ENCODE data around the gene EPS8.
"Not testable (repeated sequence)": the region's sequence is repeated elsewhere in the genome, so short reads cannot be mapped to it uniquely, and the experiment has no call there.

Gene EPS8

DNA sequence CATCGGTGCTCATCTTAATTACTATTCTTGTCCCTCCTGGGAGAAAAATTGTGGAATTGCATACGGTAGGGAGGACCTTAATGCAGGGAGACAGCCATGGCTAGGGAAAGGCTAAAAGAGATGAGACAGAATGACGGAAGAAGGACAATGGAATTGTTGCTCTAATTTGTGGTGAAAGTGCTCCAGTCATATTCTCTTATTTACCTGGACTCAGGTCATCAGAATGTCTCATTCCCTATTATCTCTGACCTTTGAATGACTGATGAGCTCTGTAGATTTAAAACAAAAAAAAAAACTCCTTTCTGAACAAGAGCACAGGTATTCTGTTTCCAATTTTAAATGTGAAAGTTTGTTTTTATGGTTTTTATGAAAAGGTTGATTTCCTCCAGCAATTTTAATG is 8.6 kb upstream of the EPS8 start:
- no peak for DNase-seq (ENCODE audit: low read depth in 3 of 3)

DNA sequence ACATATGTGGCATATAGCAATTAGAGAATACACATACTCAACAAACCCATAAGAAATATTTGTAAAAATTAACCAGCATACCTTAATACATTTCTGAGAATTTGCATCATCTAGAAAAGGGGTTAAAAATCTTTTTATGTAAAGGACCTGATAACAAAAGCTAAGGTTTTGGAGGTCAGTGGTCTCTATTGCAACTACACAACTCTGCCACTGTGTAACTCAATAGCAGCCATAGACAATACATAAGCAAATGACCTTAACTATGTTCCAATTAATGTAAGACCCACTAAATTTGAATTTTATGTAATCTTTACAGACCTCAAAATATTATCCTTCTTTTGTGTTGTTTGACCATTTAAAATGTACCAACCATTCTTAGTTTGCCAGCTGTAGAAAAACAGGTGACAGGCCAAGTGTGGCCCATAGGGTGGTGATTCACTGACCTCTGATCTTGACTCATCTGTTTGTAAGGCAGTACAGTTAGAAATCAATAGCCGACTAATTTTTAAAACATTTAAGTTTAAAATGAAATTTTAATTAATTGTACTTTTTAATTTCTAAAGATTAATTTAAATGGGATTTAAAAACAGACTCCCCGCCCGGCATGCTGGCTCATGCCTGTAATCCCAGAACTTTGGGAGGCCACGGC is 7.4 kb upstream of the EPS8 start:
- no peak for DNase-seq (ENCODE audit: low read depth in 3 of 3)

DNA sequence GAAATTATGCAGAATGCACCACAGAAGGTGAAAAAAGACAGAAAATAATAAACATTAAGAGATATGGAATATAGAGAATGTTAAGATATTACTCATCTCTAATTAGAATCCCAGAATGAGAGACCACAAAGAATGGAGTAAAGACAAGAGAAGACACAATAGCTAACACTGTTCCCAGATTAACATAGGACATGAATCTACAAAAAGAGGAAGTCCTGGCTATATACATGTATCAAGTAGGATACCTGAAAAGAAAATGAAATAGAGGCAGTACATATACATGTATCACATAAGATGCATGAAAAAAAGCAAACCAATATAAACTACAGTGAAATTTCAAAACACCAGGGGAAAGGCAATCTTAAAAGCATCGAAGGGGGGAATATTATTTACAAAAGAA is 5.6 kb upstream of the EPS8 start:
- DNase-seq (ENCODE audit: low read depth in 3 of 3), result no peak

DNA sequence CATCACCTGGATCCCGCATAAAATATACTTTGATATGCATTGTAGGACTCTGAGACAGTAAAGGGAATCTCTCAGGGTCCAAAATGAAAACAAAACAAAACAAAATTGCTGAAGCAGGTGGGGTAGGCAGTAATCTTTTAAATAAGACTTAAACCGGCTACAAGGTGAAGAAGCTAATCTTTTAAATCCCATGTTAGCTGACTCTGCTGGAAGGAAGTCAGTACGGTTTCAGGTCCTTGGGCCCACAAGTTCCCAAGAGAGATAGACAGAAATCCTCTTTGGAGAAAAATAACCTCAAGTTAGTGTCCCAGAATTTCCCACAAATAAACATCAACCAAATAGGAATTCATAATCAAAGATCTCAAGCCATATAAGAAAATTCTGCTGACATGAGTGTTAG is 5.0 kb upstream of the EPS8 start:
- no peak for DNase-seq (ENCODE audit: low read depth in 3 of 3)

DNA sequence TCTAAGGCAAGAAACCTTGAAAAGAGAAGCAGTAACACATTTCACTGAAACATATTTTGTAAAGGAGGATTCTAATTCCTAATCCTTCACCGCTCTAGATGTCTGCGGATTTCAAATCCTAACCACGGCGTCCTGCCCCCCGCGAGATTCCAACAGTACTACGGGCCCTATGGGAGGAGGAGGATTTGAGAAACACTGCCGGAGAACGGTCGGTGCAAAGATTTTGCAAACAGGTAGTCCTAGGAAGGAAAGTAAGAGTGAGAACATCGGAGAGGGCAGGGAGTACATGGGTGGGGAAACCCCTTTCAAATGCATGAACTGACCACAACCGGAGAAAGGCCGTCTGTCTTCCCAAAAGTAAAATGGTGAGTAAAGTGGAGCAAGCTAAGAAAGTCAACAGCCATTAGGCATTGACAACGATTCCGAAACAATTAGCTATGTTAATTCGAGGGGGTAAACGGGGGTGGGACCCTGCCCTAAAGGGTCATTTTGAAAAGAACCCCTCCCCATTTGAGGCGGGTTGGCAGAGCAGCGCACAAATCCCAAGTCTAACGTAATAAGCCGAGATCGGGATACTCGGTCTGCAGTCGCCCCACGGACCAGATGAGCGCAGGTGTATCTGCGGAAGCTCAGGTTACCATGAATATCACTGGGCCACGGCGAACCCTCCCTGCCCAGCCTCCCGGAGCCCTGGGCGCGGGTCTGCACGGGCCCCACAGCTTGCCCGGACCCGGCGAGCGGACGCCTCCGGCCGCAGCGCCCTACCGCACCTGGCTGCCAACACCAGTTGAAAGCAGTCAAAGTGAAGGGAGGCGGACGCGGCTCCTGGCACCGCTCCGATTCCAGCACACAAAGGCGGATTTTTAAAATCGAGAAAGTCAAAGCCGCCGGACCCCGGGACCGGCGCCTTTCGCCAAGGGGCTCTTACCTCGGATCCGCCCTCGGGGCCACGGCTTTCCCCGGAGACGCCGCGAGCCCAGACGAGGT is 662 bp downstream of the EPS8 start:
- peak in 1 of 3 experiments; percentile 11 for DNase-seq (ENCODE audit: low read depth in 3 of 3)

DNA sequence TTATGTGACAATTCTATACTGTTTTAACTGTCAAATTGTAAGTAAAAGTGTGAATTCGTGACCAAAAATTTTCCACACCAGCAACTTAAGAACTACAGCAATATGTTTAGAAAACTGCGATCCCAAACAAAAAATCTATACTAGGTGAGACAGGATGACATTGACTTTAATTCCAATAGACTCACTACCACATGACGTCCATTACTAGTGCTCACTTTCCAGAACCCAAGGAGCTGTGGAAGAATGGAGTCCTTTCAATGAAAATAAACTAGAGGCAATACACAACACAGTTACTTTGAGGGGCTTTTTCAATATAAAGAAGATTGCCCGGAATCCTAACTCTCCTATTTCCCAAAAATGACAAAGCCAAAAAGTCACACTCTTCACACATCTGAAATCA is 1.4 kb downstream of the EPS8 start:
- DNase-seq (ENCODE audit: low read depth in 3 of 3), result no peak

DNA sequence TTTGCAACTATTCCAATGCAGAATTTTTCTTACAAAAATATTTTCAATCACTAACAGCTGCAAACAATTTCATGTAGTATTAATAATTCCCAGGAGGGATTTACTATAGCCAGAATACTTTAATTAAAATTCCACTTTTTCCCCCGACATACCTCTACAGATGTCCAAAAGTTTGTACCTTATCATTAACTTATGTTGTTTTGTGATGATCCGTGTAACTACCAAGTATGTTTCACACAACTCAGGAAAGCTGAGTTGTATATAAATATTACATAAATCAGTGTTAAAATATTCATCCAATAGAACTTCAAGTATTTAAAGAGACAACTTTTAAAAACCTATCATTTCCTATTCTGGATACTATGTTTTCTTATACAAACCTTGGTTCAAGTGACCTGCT is 2.4 kb downstream of the EPS8 start:
- no peak for DNase-seq (ENCODE audit: low read depth in 3 of 3)

DNA sequence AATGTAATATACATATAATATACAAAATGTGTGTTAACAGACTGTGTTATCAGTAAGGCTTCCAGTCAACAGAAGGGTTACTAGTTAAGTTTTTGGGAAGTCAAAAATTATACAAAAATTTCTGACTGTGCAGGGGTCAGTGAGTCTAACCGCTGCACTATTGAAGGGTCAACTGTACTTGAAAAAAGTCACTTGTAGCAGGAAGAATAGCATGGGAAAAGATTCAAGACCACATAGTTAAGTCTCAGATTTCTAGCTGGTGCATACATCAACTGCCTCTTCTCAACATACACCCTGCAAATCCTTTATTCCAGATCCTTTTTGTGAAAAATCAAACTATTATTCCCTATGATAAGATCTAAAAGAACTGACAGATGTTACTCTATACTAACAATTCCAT is 5.9 kb downstream of the EPS8 start:
- no peak for DNase-seq (ENCODE audit: low read depth in 3 of 3)

DNA sequence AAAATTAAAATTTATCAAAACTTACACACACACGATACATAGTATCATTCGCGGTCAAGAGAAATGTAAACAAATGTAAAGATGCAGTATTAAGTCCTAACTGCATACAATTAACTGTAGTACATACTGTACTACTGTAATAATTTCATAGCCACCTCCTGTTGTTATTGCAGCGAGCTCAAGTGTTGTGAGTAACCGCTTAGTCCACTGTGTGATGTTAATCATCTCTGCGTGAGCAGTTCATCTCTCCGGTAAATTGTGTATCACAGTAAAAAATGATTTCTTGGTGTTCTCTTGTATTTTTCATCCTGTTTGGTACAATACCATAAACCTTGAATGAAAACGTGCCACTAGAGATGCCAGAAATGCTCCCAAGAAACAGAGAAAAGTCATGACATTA is 6.5 kb downstream of the EPS8 start:
- no peak for DNase-seq (ENCODE audit: low read depth in 3 of 3)

DNA sequence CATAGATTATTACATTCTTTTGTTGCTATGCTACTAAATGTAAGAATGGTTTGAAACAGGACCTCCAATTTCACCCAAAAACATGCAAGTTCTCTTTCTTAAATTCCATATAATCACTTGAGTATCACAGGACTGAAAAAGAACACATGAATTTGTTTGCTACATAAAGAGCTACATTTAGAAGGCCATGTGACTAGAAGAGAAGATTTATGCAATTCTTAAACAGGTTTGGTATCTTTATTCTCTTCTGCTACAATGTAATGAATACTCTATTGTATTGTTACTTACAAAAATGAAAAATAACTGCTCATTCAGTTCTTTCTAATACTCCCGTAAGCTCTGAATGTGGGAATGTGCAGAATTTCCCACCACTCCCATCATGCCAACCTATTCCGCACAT is 9.3 kb downstream of the EPS8 start:
- DNase-seq (ENCODE audit: low read depth in 3 of 3), result no peak

DNA sequence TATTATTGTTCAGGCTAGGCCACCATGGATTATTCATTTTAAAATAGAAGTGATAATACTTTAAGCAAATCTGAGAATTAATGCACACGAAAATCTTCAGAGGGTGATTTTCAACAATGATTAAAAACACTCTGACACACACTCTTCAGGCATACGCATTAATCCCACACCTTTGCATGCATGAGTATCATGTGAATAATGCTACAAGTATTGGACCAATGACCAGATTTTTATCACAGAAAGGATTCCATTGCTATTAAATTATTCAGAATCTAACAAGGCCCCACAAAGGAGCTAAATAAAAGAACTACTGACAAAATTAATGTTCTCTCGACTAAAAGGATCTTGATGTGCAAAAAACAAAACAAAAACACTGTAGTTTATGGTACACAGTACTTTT is 11.1 kb downstream of the EPS8 start:
- no peak for DNase-seq (ENCODE audit: low read depth in 3 of 3)

DNA sequence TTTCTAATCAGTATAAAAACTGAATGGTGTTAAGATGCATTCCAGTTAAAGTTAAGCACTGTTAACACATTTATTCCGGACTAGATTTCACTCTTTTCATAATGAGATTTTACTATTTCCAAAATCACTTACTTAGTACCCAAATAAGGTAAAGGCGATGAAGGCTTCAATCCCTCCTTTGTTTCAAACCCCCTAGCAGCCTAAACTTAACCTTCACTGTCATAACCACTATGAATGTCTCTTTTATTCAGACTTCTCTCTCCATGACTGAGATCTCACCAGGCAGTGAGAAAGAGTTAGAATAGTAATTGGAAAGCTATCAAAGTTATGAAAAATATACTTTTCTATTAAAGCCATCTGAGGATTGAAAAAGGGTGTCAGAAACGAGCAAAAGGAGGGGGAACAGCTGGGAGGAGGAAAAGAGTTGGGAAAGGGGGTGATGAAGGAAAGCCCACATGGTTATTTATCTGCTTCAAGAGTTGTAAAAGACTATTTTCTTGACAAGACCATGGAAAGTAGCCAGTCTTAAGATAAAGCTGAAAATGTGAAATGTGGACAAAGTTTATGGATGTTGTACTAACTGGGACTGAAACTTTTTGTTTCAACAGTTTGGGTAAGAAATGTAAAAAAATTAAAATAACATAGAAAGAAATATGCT is 11.7 kb downstream of the EPS8 start:
- DNase-seq (ENCODE audit: low read depth in 3 of 3), result no peak

DNA sequence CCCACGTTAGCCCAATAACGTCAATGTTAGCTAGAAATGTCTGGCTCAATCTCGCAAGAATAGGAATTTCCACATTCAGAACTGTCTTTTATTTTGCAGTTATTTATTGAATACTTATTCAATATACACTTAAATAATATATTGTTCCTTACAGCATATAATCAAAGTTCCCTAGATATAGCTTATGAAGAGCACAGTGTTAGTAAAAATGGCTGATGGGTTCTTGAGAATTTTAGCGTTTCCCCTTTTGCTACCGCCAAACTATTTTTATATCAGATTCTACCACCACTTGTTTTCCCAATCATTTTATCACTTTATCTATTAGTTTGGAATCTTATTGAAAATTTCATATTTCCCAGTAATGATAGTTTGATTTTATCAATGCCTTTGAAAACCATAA is 12.7 kb downstream of the EPS8 start:
- no peak for DNase-seq (ENCODE audit: low read depth in 3 of 3)

DNA sequence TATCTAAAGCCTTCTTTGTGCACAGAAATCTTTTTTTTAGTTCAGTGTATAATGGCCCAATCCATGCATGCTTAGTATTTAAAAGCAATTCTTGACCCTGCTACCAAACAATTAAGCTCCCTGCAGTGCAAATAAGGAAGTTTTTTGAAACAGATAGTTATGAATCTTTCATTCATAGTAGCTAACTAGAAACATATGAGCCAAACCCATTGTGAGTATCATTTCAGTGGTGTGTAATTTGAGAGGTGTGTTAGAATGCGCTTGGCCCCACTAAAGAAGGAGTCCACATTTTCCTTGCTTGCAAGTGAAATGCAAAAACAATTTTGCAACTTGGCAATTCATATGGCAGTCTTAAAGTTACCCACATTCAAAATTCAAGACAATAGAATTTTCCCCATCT is 14.4 kb downstream of the EPS8 start:
- no peak for DNase-seq (ENCODE audit: low read depth in 3 of 3)

DNA sequence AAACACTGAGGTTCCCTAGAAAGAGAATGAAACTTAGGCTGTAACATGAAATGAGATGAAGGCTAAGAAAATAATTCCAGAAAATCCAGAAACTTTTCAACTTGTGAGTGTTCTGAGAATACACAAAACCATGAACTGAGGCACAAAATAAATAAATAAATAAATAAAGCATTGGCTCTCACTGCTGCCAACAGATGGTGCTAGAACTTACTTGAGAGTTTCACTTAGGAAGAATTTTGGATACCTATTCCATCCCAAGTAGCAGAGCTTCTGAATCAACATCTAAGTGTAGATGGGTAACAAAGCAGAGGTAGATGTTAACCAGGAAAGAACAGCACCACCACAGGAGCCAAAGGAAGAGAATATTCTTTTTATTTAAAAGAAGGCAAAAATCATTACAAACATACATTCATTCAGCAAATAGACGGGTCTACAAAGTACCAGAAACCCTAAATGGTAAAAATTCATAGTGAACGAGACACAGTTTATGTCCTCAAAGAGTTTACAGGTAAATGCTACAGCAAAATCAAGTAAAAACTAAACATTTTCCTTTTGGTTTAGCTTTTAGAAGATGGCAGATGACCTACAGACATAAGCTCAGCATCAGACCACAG is 16.7 kb downstream of the EPS8 start:
- DNase-seq (ENCODE audit: low read depth in 3 of 3), result no peak

DNA sequence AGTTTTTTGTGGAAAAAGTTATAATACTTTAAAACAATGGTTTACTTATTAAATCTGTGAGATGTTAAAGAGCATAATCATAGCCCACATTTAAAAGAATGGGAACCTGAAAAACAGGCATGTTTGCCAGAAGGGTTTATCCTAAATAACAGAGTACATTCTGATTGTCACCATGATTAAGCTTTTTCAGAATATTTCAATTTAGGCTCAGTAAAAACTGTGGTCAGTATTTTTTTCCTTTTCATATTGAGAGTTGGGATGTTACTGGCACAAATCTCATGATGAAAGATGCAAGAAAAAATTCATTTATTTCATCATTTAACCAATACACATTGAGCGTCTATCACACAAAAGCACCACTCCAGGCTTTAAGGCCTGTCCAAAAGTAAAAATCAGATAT is 18.6 kb downstream of the EPS8 start:
- no peak for DNase-seq (ENCODE audit: low read depth in 3 of 3)

DNA sequence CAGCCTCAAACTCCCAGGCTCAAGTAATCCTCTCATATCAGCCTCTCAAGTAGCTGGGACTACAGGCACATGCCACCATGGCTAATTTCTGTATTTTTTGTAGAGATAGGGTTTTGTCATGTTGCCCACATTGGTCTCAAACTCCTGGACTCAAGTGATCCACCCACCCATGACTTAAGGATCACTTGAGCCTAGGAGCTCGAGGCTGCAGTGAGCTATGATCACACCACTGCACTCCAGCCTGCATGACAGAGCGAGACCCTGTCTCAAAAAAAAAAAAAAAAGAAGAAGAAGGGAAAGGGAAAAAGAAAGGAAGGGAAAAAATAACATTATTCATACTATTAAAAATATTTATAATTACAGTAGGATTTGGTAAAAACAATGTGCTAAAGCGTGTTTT is 19.2 kb downstream of the EPS8 start:
- DNase-seq (ENCODE audit: low read depth in 3 of 3), result no peak

DNA sequence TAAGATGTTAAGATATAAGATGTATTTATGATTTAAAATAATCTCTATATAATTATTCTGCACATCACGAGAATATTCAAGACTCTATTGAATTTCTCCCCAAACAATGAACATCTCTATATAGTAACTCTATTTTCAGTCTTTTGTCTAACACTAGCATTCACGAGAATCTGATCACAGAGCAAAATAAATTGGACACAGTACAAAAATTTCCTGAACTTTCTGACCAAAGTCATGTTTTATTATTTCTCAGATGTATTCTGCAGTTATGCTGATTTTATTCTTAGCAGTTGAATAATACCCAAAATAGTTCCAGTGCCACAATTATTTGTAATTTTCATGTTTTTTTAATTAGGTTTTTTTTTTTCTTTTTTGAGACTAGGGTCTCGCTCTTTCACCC is 19.6 kb downstream of the EPS8 start:
- no peak for DNase-seq (ENCODE audit: low read depth in 3 of 3)

DNA sequence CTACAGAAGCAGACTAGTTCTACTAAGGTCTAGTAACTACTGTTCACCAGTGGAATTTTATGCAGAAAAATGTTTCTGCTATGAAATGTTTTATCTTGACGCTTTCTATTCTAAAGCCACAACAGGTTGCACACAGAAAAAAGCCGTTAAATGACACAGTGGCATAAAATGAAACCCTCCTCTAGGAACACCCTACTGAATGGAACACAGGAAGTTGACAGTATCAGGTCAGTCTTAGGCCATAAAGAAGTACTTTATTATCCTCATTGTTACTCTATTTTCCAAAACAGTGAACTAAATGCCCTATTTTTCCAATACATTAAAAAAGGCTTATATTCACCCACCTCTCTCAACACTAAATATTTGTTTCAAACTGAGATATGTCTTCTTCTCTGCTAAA is 21.9 kb downstream of the EPS8 start:
- DNase-seq (ENCODE audit: low read depth in 3 of 3), result no peak

DNA sequence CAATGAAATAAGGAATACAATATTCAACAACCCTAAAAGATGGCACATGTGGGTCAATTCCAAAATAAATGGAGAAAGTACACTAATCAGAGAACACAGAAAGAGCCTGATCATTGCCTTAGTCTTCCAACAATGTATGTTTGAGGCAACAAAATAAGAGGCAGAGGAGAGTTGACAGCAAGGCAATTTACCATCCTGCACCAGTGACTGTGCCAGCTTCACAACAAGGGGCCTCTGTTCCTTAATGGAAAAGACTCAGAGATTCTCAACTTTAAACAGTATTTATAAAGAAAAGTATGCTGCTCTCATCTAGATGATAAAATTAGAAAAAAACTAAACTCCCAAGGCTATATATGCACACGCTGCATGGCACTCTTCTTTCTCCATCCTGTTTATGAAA is 25.9 kb downstream of the EPS8 start:
- DNase-seq (ENCODE audit: low read depth in 3 of 3), result no peak

DNA sequence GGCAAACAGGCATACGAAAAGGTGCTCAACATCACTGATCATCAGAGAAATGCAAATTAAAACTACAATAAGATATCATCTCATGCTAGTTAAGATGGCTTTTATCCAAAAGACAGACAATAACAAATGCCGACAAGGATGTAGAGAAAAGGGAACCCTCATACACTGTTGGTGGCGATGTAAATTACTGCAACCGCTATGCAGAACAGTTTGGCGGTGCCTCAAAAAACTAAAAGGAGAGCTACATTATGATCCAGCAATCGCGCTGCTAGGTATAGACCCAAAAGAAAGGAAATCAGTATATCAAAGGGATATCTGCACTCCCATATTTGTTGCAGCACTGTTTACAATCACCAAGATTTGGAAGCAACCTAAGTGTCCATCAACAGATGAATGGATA is 27.0 kb downstream of the EPS8 start:
- DNase-seq (ENCODE audit: low read depth in 3 of 3), result not testable (repeated sequence)

DNA sequence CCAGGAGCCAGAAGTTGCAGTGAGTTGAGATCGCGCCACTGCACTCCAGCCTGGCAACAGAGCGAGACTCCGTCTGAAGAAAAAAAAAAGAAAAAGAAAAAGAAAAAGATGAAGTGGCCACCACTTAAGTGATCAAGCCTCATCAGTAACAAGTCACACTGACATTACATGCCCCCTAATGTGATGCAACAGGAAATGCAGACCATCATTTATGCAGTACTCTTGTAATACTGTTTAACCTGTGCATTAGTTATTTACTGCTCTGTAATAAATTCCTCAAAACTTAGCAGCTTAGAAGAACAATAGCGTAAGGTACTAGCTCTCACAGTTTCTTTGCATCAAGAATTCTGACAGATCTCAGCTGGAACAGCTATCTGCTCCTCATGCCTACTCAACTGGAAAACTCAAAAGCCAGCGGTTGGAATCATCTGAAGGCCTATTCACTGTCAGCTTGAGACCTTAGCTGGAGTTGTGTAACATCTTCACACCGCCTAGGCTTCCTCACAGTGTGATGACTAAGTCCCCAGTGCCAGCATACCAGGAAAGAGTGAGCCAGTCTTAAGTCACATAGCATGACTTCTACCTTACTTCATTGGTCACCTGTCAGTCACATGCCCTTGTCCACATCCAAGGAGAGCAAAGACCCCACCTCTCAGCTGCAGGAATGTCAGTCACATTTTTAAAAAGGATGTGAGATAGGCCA is 31.5 kb downstream of the EPS8 start:
- no peak for DNase-seq (ENCODE audit: low read depth in 3 of 3)
